A549 treated with Hydrocortisone at 1 μM for 4 hours (cell line): ENCODE measurements around the gene NCK2. TPM values are rescaled to one million over a fixed set of nuclear protein-coding genes. Genes with fewer than 3 reads are reported as not detected.

Source experiments
- total RNA-seq: library from RNA; stranded (reverse); fragments of 200-300 nt; extraction: Qiagen RNA extraction; gene quantifications from 5 replicates; pipeline ENCODE4 v1.2.3, GENCODE V29; 2022

The NCK2 gene
- total RNA-seq, result 20.0 to 27.7 TPM (median 26.9 TPM) in 5 replicates

DNA sequence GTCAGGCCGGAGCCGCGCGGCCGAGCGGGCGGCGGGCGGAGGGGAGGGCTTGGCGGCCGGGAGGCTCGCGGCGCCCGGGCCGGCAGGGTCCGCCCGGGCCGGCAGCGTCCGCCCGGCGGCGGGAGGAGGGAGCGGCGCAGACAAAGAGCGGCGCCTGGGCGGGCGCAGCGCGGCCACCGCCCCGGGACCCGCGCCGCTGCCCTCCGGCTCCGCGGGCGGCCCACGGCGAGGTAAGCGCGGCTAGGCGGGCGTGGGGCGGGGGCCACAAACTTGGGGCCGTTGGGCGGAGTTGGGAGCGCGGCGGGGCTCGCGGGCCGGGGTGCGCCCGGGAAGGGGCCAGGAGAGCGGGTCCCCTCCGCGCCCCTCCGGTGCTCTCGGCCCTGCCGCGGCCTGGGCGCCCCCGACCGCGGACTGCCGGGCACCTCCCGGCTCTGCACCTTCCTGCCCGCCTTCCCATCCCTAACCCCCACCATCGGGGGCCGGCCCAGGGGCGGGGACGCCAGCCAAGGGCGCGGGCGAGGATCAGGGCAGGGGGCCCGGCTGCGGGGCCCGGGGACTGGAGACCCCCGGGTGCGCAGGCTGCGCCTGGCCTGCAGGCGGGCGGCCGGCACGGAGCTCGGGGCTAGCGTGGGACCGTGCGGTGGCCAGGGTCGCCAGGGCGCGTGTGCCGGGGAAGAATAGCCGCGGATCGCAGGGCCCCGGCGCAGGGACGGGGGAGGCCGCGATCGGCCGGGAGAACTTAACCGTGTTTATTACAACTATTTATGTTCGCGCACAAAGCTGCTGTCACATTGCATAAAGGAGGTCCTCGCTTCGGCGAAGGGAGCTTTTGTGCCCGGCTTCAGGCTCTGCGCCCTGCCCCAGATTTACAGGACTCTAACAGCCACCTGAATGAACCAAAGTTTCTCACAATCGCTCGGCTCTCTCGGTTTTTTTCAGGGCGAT is at the start of gene NCK2:
TSS of gene NCK2 (plus strand) at position 4 of the 945 bp plus-strand sequence. CDS start 110,152 bp downstream, outside the sequence.

